ENCODE measurements around the gene CCDC61.

DNA sequence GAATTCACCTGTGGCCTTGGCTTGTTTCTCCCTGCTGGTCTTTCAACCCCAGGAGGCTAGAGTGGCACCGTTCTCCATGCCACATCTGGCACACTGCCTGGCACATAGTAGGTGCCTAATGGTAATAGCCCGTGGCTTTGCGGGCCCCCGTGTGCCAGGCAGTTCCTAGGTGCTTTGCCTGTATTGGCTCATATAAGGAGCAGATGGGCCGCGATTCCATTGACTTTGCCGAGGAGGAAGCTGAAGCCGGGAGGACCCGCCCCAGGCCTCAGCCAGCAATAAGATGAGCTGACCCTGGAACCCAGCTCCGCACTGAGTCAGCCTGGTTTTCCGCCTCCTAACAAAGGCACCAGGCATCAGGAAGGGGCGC, 26.8 kb downstream of the CCDC61 start:
- TF ChIP-seq, protein P1, sequence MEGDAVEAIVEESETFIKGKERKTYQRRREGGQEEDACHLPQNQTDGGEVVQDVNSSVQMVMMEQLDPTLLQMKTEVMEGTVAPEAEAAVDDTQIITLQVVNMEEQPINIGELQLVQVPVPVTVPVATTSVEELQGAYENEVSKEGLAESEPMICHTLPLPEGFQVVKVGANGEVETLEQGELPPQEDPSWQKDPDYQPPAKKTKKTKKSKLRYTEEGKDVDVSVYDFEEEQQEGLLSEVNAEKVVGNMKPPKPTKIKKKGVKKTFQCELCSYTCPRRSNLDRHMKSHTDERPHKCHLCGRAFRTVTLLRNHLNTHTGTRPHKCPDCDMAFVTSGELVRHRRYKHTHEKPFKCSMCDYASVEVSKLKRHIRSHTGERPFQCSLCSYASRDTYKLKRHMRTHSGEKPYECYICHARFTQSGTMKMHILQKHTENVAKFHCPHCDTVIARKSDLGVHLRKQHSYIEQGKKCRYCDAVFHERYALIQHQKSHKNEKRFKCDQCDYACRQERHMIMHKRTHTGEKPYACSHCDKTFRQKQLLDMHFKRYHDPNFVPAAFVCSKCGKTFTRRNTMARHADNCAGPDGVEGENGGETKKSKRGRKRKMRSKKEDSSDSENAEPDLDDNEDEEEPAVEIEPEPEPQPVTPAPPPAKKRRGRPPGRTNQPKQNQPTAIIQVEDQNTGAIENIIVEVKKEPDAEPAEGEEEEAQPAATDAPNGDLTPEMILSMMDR (conservative IDR thresholded peaks at IDR 0.05), result no peak
- no peak for TF ChIP-seq EZH2 (IDR thresholded peaks at IDR 0.05; ENCODE audit: low read depth)

All from PC-9 (cell line).